ENCODE results near the gene STOML1. TPM values are rescaled to one million over a fixed set of nuclear protein-coding genes. Genes with fewer than 3 reads are reported as not detected.

The STOML1 gene
- polyA plus RNA-seq, 1 donor = 9.6 TPM

DNA sequence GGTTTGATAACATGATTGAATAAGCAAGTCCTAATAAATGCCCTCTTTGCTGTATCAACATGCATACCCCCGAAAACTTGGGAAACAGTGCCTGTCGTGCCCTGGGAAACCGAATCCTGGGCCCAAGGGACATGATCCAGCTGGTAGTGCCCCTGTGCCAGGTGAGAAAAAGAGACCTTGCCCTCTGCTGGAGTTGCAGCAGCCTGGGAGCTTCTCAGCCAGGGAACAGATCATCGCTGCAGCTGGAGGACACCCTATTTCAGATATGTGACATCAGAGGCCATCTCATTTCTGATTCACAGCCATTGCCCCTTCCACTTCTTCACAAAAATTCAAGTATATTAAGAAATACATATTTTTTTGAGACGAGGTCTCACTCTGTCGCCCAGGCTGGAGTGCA is 32.3 kb downstream of the STOML1 start:
- no peaks in the 10 kb centered on the region for H3K4me1 ChIP-seq (ENCODE audit: control insufficient read depth, insufficient read depth, low read length)
- DNase-seq = no peak
- no peaks in the 10 kb centered on the region for H3K36me3 ChIP-seq (ENCODE audit: control insufficient read depth, insufficient read depth, low read length)
- no peak overlapping the region for H3K27ac ChIP-seq (ENCODE audit: low read length)
- no peak overlapping the region for H3K4me3 ChIP-seq (ENCODE audit: low read length)
- H3K27me3 ChIP-seq (ENCODE audit: control insufficient read depth, insufficient read depth, low read length) = no peaks in the 10 kb centered on the region
- WGBS (ENCODE audit: insufficient coverage, low lambda C conversion rate) = no CpG with 5 or more reads among the region's 6 CpGs
- no peaks in the 10 kb centered on the region for H3K9me3 ChIP-seq (ENCODE audit: control insufficient read depth, low read depth, low read length)

DNA sequence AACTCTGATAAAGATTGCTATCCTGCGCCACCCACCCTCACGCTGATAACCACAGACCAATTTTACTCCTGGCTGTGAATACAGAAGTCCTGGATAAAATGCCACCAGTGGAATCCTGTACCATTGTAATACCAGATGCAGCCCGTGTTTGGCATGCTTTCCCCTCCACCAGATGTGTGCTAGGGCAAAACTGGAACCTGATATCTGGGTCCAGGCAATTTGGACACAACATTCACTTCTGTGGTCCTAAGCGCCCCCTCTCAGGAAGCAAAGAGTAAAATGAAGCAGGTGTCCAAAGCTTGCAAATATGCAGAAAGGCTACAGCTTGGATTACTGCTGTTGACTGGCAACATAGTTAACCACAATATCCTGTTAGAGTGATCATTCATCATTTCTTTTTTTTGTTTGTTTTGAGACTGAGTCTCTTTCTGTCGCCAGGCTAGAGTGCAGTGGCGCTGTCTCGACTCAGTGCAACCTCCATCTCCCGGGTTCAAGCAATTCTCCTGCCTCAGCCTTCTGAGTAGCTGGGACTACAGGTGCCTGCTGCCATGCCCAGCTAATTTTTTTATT is 33.0 kb downstream of the STOML1 start:
- Histone ChIP-seq H3K4me1 (ENCODE audit: control insufficient read depth, insufficient read depth, low read length) (no peaks in the 10 kb centered on the region), H3K9me3 (ENCODE audit: control insufficient read depth, low read depth, low read length) (no peaks in the 10 kb centered on the region), H3K36me3 (ENCODE audit: control insufficient read depth, insufficient read depth, low read length) (no peaks in the 10 kb centered on the region), H3K27me3 (ENCODE audit: control insufficient read depth, insufficient read depth, low read length) (no peaks in the 10 kb centered on the region), H3K4me3 (ENCODE audit: low read length) (no peak overlapping the region), H3K27ac (ENCODE audit: low read length) (no peak overlapping the region)
- WGBS (ENCODE audit: insufficient coverage, low lambda C conversion rate) = 60% methylated on average over 1 of the region's 8 CpGs
- no peak for DNase-seq

- no CpG with 5 or more reads among the region's 2 CpGs for WGBS (ENCODE audit: insufficient coverage, low lambda C conversion rate)
- Histone ChIP-seq H3K27ac (ENCODE audit: low read length) (no peak overlapping the region), H3K27me3 (ENCODE audit: control insufficient read depth, insufficient read depth, low read length) (no peaks in the 10 kb centered on the region)
These were observed 34.3 kb downstream of the STOML1 start for GRCh38 chr15:73957785-73958184.

GRCh38 chr15:73957276-73957675 is 34.8 kb downstream of the STOML1 start:
- no peaks in the 10 kb centered on the region for H3K9me3 ChIP-seq (ENCODE audit: control insufficient read depth, low read depth, low read length)
- WGBS (ENCODE audit: insufficient coverage, low lambda C conversion rate) = 82% methylated on average over 2 of the region's 8 CpGs
- no peaks in the 10 kb centered on the region for H3K36me3 ChIP-seq (ENCODE audit: control insufficient read depth, insufficient read depth, low read length)
- H3K27ac ChIP-seq (ENCODE audit: low read length) = no peak overlapping the region
- no peak for DNase-seq
- H3K4me3 ChIP-seq (ENCODE audit: low read length) = no peak overlapping the region
- H3K4me1 ChIP-seq (ENCODE audit: control insufficient read depth, insufficient read depth, low read length) = peaks cover under 1% of the 10 kb centered on the region
- H3K27me3 ChIP-seq (ENCODE audit: control insufficient read depth, insufficient read depth, low read length) = no peaks in the 10 kb centered on the region

More at GRCh38 chr15:73957785-73958184, 34.3 kb downstream of the STOML1 start:
- Histone ChIP-seq H3K9me3 (ENCODE audit: control insufficient read depth, low read depth, low read length) (no peaks in the 10 kb centered on the region), H3K36me3 (ENCODE audit: control insufficient read depth, insufficient read depth, low read length) (no peaks in the 10 kb centered on the region), H3K4me3 (ENCODE audit: low read length) (no peak overlapping the region), H3K4me1 (ENCODE audit: control insufficient read depth, insufficient read depth, low read length) (no peaks in the 10 kb centered on the region)
- no peak for DNase-seq

DNA sequence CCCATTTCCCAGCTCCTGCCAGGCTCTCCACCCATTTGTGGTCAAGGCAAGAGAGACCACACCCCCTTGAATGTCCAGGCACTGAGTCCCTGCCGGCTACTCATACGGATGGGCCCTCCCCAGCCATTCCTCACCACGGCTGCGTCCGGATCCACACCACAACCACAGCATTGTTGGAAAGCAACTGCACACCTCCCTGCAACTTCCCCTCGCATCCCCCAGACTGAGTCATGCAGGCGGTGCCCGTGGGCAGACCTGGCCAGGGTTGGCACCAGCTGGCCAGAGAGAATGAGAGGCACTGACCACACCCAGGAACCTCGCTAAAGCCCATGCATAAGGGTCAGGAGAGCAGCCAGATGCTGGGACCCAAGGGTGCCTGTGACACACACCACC is 35.4 kb downstream of the STOML1 start:
- H3K4me1 ChIP-seq (ENCODE audit: control insufficient read depth, insufficient read depth, low read length) = peaks cover 6% of the 10 kb centered on the region
- H3K36me3 ChIP-seq (ENCODE audit: control insufficient read depth, insufficient read depth, low read length) = no peaks in the 10 kb centered on the region
- no peak overlapping the region for H3K4me3 ChIP-seq (ENCODE audit: low read length)
- no peaks in the 10 kb centered on the region for H3K27me3 ChIP-seq (ENCODE audit: control insufficient read depth, insufficient read depth, low read length)
- no peak for DNase-seq
- H3K9me3 ChIP-seq (ENCODE audit: control insufficient read depth, low read depth, low read length) = no peaks in the 10 kb centered on the region
- H3K27ac ChIP-seq (ENCODE audit: low read length) = no peak overlapping the region
- no CpG with 5 or more reads among the region's 9 CpGs for WGBS (ENCODE audit: insufficient coverage, low lambda C conversion rate)

GRCh38 chr15:73955861-73956742 is 36.0 kb downstream of the STOML1 start:
- no peaks in the 10 kb centered on the region for H3K36me3 ChIP-seq (ENCODE audit: control insufficient read depth, insufficient read depth, low read length)
- peaks cover 12% of the 10 kb centered on the region for H3K4me1 ChIP-seq (ENCODE audit: control insufficient read depth, insufficient read depth, low read length)
- no peaks in the 10 kb centered on the region for H3K27me3 ChIP-seq (ENCODE audit: control insufficient read depth, insufficient read depth, low read length)
- H3K4me3 ChIP-seq (ENCODE audit: low read length) = no peak overlapping the region
- H3K9me3 ChIP-seq (ENCODE audit: control insufficient read depth, low read depth, low read length) = no peaks in the 10 kb centered on the region
- no CpG with 5 or more reads among the region's 12 CpGs for WGBS (ENCODE audit: insufficient coverage, low lambda C conversion rate)
- H3K27ac ChIP-seq (ENCODE audit: low read length) = no peak overlapping the region
- DNase-seq = no peak

- DNase-seq = no peak
- H3K4me1 ChIP-seq (ENCODE audit: control insufficient read depth, insufficient read depth, low read length) = peaks cover 12% of the 10 kb centered on the region
- no peaks in the 10 kb centered on the region for H3K9me3 ChIP-seq (ENCODE audit: control insufficient read depth, low read depth, low read length)
- H3K27ac ChIP-seq (ENCODE audit: low read length) = no peak overlapping the region
- H3K36me3 ChIP-seq (ENCODE audit: control insufficient read depth, insufficient read depth, low read length) = no peaks in the 10 kb centered on the region
- WGBS (ENCODE audit: insufficient coverage, low lambda C conversion rate) = no CpG with 5 or more reads among the region's 4 CpGs
- H3K27me3 ChIP-seq (ENCODE audit: control insufficient read depth, insufficient read depth, low read length) = no peaks in the 10 kb centered on the region
- H3K4me3 ChIP-seq (ENCODE audit: low read length) = no peak overlapping the region
These were observed 36.8 kb downstream of the STOML1 start for GRCh38 chr15:73955326-73955725.

GRCh38 chr15:73954188-73955145 is 37.6 kb downstream of the STOML1 start:
- Histone ChIP-seq H3K36me3 (ENCODE audit: control insufficient read depth, insufficient read depth, low read length) (no peaks in the 10 kb centered on the region), H3K27me3 (ENCODE audit: control insufficient read depth, insufficient read depth, low read length) (no peaks in the 10 kb centered on the region), H3K9me3 (ENCODE audit: control insufficient read depth, low read depth, low read length) (no peaks in the 10 kb centered on the region), H3K4me1 (ENCODE audit: control insufficient read depth, insufficient read depth, low read length) (peaks cover 12% of the 10 kb centered on the region), H3K4me3 (ENCODE audit: low read length) (no peak overlapping the region), H3K27ac (ENCODE audit: low read length) (no peak overlapping the region)
- no peak for DNase-seq
- WGBS (ENCODE audit: insufficient coverage, low lambda C conversion rate) = no CpG with 5 or more reads among the region's 27 CpGs

DNA sequence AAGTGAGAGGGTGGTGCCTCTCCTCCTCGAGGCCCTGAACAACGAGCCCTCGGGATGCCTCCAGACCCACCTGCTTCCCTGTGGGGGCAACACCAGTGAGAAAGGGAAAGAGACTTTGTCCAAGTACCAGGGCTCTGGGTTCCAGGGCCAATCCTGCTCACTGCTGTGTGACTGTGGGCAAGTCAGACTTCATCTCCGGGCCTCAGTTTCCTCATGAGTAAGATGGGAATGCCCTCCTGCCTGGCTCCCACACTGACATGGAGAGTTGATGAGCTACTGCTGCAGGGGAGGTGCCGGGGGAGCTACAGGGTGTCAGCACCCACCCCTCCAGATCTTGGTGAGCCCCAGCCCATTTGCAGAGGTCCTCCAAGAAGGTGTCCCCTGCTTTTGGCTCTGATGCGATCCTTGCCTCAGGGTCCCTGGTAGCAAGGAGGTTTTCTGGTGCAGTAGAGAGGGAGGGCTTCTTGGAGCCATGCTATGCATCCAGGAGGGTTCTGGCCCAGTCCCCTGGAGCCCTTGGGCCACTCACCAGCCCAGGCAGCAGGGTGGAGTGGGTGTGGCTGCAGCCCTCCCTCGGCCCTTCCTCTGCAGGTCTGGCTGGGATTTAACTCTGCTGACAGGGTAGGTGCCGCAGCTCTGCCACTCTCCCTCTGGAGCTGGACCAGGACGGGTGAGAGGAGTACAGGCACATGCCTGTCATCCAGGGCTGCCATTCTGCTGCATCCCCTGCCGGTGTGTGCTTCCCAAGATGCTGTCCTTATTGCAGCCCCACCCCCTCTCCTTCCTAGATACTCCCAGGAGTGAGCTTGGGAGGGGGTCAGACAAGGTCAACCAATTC is 39.0 kb downstream of the STOML1 start:
- peaks cover 12% of the 10 kb centered on the region for H3K4me1 ChIP-seq (ENCODE audit: control insufficient read depth, insufficient read depth, low read length)
- H3K27ac ChIP-seq (ENCODE audit: low read length) = no peak overlapping the region
- no peaks in the 10 kb centered on the region for H3K27me3 ChIP-seq (ENCODE audit: control insufficient read depth, insufficient read depth, low read length)
- DNase-seq = no peak
- H3K9me3 ChIP-seq (ENCODE audit: control insufficient read depth, low read depth, low read length) = no peaks in the 10 kb centered on the region
- no peaks in the 10 kb centered on the region for H3K36me3 ChIP-seq (ENCODE audit: control insufficient read depth, insufficient read depth, low read length)
- H3K4me3 ChIP-seq (ENCODE audit: low read length) = no peak overlapping the region
- no CpG with 5 or more reads among the region's 10 CpGs for WGBS (ENCODE audit: insufficient coverage, low lambda C conversion rate)

All from large intestine (tissue), 3 donors.